ACHN (cell line): ENCODE measurements around the gene CDK11A.
"Not testable (repeated sequence)": the region's sequence is repeated elsewhere in the genome, so short reads cannot be mapped to it uniquely, and the experiment has no call there.

Experiments
- DNase-seq: peaks from one replicate; pipeline ENCODE4 v3.0.0-alpha.2; 2015
- in situ Hi-C: cut with HindIII; loops from 2 replicates; pipeline ENCODE4 v1.10.0; 2017; ENCODE audit warnings: low sequenced_read_pairs, low pct_ligation_motif_present, low pct_unique_long_range_greater_than_20kb

CDK11A gene

DNA sequence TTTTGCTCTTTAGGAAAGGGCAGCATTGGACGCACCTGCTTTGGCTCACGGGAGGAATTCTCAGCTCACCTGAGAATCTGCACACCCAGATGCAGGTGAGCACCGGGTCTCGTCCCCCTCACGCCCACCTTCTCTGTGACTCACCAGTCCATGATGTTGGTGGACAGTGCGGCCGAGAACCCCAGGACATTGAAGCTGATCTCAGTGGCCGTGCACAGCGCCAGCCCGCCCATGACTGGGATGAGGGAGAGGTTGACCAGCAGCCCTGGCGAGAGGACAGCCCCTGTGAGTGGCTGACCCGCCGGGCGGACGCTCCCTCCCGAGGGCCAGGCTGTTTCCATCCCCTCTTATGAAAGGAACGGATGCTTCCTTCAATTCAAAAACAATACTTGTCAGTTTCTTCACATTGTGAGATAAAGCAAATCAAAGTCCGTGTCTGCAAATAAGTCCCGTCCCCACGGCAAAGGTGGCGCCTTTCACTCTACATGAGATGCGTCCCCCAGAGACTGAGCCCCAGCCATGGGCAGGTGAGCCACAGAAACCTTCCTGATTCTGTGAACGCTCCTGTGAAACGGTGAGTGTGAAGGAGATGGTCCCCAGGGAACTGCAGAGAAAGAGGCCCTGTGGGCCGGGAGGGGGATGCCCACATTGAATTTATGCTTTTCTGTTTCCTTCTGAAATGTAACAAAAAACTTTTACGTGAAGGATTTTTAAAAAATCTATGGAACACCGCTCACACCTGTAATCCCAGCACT lies 52.6 kb downstream of the CDK11A start:
- in situ Hi-C loops = no loop called here
- no peak for DNase-seq

DNA sequence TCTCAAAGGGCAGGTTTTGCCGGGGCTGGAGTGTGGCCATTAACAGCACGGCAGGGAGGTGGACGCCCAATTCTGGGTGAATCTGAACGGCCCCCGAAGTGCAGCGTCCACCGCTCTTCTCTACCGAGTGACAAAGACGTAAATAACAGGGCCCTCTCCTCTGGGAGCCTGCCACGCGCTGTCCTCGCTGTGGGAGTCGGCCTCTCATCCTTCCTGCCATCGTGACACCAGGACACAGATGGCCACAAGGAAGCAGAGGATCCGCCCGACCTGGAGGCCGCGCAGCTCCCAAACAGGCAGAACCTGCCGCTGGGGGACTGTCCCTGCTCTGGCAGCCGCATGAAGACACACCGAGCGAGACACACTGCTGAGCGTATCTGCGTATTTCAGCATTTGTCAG lies 53.3 kb downstream of the CDK11A start:
- in situ Hi-C loops = no loop called here
- DNase-seq = no peak

DNA sequence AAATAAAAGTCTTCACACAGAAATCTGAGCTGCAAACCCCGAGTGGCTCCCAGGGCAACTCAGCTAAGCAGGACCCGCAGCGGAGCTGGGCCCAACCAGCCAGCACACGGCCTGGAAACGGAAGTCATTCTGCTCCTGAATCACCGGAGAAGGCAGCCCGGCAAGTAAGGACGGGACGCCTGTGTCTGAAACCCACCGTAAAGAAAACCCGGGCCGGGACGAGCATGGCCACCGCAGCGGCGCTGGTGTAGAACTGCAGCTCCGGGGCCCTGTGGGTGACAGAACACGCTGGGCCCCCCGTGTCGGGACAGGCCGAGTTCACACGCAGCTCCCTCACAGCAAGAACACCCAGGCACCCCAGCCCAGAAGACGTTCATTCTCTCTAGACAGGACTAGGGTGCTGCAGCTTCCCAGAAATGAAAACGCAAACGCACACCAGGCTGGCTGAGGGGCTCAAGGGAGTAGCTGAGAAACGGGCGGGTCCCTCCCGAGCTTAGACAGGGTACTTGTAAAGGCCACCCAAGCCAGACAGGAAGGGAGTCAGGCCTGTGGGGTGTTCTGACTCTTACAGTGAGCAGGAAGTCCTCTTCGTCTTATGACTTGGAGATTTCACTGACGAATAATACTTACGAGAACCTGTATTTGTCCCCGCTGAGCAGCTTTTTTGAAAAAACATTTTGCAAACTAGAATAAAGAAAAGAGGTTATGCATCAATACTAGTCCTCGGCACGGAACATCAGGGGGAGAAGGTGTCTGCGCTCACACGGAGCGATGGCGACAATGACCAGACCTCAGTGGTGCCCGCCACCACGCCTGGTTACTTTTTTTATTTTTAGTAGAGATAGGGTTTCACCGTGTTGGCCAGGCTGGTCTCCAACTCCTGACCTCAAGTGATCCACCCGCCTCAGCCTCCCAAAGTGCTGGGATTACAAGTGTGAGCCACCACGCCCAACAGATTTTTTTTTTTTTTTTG lies 54.4 kb downstream of the CDK11A start:
- DNase-seq = no peak
- in situ Hi-C loops = no loop called here

DNA sequence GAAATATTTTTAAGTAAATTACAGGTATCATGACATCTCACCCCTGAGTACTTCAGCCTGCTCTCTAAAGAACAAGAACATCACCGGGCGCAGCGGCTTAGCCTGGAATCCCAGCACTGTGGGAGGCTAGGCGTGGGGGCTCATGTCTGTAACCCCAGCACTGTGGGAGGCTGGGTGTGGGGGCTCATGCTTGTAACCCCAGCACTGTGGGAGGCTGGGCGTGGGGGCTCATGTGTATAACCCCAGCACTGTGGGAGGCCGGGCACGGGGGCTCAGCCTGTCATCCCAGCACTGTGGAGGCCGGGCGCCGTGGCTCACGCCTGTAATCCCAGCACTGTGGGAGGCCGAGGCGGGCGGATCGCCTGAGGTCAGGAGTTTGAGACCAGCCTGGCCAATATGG lies 57.6 kb downstream of the CDK11A start:
- DNase-seq = no peak
- in situ Hi-C loops = no loop called here

DNA sequence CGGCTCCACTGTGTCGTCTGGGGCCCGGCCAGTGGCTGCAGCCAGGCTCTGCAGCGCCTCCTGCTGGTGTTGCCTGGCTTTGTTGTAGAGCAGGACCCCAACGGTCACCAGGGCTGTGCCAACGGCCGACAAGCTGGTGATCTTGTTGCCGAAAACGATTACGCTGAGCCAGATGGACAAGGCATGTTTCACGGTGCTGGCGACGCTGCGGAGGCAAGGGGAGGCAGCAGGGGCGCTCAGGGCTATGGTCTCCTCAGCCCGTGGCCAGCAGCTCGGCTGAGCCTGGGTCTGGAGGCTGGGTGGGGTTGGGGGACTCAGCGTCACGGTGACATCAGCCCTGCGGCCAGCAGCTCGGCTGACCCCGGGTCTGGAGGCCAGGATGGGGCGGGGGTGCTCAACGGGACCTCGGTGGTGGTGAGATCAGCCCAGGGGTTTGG lies 58.3 kb downstream of the CDK11A start:
- in situ Hi-C loops = no loop called here
- DNase-seq = peak; percentile 8

DNA sequence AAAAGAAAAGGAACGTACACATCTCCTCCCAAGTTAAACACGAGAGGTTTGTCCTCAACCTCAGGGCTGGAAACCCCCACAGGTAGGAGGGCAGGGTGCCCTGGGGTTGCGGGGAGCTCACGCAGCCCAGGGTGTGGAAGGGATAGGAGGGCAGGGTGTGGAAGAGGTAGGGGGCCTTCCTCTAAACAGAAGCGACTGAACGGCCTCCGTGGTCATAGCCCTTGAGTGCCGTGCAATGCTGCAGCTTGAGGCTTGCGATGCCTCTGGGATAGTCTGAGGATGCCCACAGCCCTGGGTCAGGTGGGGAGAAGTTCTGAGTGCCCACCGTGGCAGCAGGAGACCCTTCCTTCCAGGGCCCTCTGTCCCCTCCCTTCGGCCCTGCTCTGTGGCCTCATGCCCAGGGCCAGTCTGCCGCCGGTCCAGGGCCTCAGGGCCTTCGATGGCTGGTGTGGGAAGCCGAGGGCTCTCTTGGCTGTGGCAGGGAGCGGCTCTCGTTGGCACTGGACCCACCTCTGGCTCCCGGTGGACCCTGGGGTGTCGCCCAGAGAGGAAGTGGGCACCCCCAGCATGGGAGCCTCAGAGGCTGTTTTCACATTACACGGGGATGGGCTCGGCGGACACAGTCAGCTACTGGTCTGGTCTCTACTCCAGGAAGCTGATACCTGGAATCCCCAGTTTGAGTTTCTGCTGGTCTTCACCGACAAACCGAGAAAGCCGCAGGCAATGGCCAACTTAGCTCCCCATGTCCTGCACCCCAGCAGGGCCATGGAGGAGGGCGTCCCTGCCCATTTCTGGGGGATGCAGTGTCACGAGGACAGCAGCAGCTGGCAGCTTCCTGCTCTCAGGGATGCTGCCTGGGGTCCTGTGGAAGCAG lies 59.0 kb downstream of the CDK11A start:
- in situ Hi-C loops = no loop called here
- DNase-seq = no peak

DNA sequence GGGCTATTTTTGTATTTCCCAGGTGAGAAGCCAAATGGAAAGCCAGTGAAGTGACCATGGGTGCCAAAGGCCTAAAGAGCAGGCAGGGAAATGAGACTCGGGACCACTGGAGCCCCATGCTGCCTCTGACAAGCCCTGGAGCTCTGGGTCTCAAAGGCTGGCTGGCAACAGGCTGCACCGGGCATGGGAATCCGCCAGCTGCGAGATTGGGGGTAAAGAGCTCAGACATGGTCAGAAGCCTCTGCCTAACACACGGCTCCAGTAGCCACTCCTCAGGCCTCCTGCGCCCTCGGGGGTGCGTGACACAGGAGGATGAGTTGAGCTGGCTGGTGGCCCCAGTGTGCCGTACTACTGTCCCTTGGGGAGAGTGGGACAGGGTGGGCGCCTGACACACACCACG lies 59.8 kb downstream of the CDK11A start:
- in situ Hi-C loops, DNase-seq: not testable (repeated sequence)

DNA sequence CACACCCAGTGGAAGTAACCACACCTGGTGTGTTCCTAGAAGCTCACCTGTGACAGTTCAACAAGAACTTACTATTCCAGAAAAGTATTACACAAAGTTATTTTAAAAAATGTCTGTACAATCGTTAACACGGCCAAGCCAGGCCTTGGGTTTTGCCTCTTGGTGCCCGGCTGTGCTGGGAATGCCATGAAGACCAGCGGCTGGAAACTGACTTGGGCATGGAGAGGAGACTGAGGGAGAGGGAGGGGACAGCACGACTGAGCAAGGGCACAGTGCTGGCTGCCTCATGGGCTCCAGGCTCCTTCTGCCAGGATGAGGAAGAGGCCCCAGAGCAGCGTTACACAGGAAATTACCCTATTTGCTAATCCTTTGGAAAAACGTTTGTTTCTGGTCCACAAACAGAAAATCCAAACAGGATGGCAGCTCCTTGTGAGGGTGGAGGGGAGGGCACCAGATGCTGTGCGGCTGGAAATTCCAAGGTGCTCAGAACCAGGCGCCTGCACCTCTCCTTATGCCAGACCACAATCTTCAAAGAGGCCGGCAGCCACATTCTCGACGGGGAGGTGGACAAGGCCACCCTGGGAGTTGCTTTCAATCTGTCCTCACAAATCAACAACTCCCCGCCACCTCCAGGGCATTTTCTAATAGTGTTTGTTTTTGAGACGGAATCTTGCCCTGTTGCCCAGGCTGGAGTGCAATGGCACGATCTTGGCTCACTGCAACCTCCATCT lies 61.2 kb downstream of the CDK11A start:
- in situ Hi-C loops, DNase-seq: not testable (repeated sequence)

DNA sequence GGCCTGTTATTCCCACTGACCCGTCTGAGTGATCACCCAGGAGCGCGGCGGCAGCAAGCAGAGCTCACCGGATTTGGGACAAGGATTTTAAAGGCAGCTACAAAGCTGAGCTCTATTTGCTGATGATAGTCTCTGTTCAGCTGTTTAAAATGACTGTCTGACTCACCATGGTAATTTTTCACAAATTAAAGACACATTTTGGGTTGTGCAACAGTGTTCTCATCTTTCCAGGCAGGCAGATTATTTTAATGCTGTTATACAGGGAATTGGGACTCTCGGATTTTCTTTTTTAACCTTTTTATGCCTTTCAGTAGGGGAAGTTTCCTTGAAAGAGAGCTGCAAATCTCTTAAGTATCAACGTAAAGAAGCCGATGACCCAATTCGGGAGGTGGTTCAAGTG lies 61.8 kb downstream of the CDK11A start:
- not testable (repeated sequence) for DNase-seq

DNA sequence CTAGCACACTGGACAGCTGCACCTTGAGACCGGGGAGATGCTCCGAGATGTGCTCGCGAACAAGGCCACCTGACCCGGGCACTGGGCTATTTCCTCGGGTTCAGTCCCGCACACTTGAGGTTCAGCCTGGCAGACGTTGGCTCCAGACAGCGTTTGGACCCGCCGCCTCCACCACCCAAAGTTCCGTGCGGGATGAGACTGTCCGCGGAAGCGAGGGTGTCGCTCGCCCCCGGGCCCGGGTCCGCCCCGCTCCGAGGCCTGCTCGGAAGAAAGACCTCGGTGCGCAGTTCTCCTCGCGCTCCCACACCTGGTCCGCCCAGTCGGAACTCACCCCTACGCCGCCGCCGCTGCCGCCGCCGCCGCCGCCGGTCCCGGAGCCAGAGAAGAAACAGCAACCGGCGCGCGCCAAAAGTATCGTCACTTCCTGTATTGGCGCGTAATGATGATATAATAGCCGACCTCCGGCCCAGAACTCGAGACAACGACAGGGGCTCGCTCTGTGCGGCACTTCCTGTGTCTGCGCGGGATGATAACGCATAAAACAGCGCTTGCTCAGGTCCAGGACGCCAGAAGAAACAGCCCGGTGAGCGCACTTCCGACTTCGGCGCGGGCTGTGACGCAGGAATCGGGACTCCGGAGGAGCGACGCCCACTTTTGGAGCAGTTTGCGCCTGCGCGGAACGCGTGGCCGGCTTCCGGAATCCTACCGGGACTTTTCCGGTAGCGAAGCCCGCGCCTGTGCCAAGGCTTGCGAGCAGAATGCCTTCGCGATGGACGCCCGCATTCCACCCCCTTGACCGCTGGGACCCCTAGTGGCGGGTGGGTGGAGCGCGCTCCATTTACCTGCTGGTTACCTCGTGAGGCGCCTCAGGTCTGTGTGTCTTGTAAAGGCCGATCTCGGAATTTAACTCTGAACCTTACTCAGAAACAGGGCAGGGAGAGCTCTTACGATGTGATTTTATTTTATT lies 65.3 kb downstream of the CDK11A start, which contains the start of gene CDK11B:
CDK11B (minus strand) TSS at position 422 of the 967 bp plus-strand sequence. CDS start 1,519 bp downstream, outside the sequence.
- in situ Hi-C loops = not testable (repeated sequence)
- DNase-seq = peak; percentile 96

More for the DNA sequence above, 61.8 kb downstream of the CDK11A start:
- in situ Hi-C loops = not testable (repeated sequence)
